ENCODE results near the gene ZACN. TPM values are rescaled to one million over a fixed set of nuclear protein-coding genes. Genes with fewer than 3 reads are reported as not detected.

Gene ZACN
- not detected for total RNA-seq

DNA sequence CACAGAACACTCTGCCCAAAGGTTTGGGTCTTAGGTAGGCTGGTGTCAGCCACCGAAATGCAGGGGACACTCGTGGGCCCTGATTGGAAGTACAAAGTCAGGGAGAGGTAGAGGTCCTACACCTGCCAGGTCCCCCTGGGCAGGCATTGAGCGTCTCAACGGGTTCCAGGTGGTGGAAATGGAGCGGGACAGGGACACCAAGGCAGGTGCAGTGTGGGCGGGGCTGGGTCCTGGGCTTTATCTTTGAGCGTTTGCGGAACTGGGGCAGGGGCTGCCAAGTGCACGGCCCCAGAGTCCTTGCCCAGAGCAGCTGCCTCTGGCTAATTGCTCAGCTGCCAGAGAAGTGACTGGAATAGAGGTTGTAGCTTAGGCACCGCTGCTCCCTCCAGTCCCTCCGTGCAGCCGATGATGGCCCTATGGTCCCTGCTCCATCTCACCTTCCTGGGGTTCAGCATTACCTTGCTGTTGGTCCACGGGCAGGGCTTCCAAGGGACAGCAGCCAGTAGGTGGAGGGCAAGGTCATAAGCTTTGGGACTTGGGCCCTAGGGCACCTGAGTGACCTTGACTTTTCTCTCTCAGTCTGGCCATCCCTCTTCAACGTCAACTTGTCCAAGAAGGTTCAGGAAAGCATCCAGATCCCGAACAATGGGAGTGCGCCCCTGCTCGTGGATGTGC is at the start of gene ZACN:
Gene ZACN (plus strand): TSS at position 323 of the 675 bp plus-strand sequence. CDS start 83 bp downstream, at position 406.
- Histone ChIP-seq H3K4me3 (no peak within 1 kb of the TSS), H3K4me1 (peaks cover 32 to 52% (median 34%) of the 10 kb centered on the region in 3 donors), H3K27ac (no peak within 1 kb of the TSS), H3K9me3 (no peaks in the 10 kb centered on the region), H3K36me3 (peaks cover 0 to 25% (median 11%) of the 10 kb centered on the region in 3 donors), H3K27me3 (peaks cover 22 to 68% (median 35%) of the 10 kb centered on the region in 4 donors)
- WGBS, 2 donors: 56 to 65% methylated on average over 14 to 17 of the region's 17 CpGs
- intact Hi-C loops (cut with DNase I): no loop called here
- no peak for TF ChIP-seq POLR2A (IDR thresholded peaks at IDR 0.05)
- no peak for DNase-seq

DNA sequence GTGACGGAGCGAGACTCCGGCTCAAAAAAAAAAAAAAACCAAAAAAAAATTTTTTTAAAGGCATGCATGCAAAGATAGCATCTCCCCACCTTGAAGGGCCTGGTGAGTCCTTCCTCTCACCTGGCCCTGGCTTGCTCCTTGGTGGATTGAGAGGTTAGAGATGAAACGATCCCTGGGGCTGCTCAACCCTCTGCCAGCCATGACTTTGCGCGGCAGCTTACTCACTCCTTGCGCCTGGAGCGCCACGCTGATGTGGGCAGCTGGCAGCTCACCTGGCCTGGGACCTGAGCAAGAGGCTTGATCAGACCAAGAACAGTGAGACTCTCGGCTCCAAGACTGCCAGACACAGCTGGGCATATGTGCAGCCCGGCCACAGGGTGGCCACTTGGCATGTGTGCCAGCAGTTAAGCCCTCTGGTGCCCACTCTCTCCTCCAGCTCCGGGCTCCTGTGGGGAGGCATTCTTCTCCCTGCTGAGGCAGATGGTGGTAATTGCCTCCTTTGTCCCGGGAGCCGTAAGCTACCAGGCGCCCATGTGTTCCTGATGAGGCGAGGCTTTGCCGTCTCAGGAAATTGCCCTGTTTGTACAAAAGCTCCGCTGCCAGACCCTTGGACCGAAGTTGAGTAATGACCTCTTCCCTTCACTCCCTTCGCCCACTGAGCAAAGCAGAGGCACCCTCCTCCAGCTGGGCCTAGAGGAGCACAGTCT is 46.8 kb upstream of the ZACN start:
- no peak for DNase-seq
- no peak overlapping the region for H3K4me3 ChIP-seq
- no peak overlapping the region for H3K27ac ChIP-seq
- no peaks in the 10 kb centered on the region for H3K9me3 ChIP-seq
- no peak for TF ChIP-seq POLR2A (IDR thresholded peaks at IDR 0.05)
- TF ChIP-seq, protein P1, sequence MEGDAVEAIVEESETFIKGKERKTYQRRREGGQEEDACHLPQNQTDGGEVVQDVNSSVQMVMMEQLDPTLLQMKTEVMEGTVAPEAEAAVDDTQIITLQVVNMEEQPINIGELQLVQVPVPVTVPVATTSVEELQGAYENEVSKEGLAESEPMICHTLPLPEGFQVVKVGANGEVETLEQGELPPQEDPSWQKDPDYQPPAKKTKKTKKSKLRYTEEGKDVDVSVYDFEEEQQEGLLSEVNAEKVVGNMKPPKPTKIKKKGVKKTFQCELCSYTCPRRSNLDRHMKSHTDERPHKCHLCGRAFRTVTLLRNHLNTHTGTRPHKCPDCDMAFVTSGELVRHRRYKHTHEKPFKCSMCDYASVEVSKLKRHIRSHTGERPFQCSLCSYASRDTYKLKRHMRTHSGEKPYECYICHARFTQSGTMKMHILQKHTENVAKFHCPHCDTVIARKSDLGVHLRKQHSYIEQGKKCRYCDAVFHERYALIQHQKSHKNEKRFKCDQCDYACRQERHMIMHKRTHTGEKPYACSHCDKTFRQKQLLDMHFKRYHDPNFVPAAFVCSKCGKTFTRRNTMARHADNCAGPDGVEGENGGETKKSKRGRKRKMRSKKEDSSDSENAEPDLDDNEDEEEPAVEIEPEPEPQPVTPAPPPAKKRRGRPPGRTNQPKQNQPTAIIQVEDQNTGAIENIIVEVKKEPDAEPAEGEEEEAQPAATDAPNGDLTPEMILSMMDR (IDR thresholded peaks at IDR 0.05): no peak
- H3K27me3 ChIP-seq: no peaks in the 10 kb centered on the region
- H3K4me1 ChIP-seq: peaks cover 10 to 43% (median 10%) of the 10 kb centered on the region in 3 donors
- intact Hi-C loops (cut with DNase I): no loop called here
- WGBS, 2 donors: 76 to 82% methylated on average over 9 to 17 of the region's 20 CpGs
- no peaks in the 10 kb centered on the region for H3K36me3 ChIP-seq

DNA sequence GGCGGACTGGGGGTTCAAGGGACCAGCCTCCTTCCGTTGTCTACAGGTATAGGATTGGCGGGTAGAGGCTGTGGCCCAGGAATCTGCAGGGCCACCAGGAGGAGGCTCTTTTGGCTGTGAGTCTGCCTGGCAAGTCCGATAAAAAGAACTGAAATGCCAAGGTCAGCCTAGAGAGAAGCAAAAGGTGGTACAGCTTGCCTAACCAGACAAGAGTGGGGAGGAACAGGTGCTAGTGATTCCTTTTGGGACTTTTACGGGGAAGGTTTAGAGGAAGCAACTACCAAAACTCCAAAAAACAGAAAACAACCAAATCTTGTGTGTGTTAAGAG is 46.2 kb upstream of the ZACN start:
- TF ChIP-seq, protein P1 (IDR thresholded peaks at IDR 0.05): no peak
- TF ChIP-seq POLR2A (IDR thresholded peaks at IDR 0.05): no peak
- no peak overlapping the region for H3K4me3 ChIP-seq
- peaks cover 10 to 39% (median 10%) of the 10 kb centered on the region in 3 donors for H3K4me1 ChIP-seq
- WGBS, 2 donors: 83 to 90% methylated on average over 3 to 5 of the region's 5 CpGs
- no peak overlapping the region for H3K27ac ChIP-seq
- intact Hi-C loops (cut with DNase I): no loop called here
- H3K9me3 ChIP-seq: no peaks in the 10 kb centered on the region
- peaks cover 0 to 2% (median 0%) of the 10 kb centered on the region in 3 donors for H3K36me3 ChIP-seq
- no peak for DNase-seq
- no peaks in the 10 kb centered on the region for H3K27me3 ChIP-seq

DNA sequence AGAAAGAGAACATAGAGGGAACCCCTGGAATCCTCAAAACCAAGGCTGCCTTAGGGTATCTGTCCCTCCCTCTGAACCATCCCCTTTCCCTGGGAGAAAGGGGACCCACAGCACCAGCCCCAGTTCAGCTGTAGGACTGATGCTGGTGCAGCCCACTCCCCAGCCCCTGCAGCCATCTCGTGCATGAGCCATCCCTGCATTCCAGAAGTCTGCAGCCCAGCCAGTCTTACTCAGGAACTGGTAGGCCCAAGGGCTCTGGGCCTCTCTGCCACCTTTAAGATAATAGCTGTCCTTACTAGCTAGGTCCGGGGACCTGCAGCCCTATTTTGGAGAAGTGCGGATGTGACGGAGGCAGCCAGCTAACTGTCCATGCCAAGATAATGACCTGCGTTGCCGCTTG is 45.8 kb upstream of the ZACN start:
- Histone ChIP-seq H3K4me1 (peaks cover 7 to 35% (median 10%) of the 10 kb centered on the region in 3 donors), H3K9me3 (no peaks in the 10 kb centered on the region), H3K36me3 (peaks cover 0 to 6% (median 0%) of the 10 kb centered on the region in 3 donors), H3K27ac (no peak overlapping the region), H3K4me3 (no peak overlapping the region), H3K27me3 (no peaks in the 10 kb centered on the region)
- TF ChIP-seq, protein P1 (IDR thresholded peaks at IDR 0.05): no peak
- TF ChIP-seq POLR2A (IDR thresholded peaks at IDR 0.05): no peak
- intact Hi-C loops (cut with DNase I): no loop called here
- 92 to 93% methylated on average over 2 to 3 of the region's 6 CpGs for WGBS, 2 donors
- no peak for DNase-seq

DNA sequence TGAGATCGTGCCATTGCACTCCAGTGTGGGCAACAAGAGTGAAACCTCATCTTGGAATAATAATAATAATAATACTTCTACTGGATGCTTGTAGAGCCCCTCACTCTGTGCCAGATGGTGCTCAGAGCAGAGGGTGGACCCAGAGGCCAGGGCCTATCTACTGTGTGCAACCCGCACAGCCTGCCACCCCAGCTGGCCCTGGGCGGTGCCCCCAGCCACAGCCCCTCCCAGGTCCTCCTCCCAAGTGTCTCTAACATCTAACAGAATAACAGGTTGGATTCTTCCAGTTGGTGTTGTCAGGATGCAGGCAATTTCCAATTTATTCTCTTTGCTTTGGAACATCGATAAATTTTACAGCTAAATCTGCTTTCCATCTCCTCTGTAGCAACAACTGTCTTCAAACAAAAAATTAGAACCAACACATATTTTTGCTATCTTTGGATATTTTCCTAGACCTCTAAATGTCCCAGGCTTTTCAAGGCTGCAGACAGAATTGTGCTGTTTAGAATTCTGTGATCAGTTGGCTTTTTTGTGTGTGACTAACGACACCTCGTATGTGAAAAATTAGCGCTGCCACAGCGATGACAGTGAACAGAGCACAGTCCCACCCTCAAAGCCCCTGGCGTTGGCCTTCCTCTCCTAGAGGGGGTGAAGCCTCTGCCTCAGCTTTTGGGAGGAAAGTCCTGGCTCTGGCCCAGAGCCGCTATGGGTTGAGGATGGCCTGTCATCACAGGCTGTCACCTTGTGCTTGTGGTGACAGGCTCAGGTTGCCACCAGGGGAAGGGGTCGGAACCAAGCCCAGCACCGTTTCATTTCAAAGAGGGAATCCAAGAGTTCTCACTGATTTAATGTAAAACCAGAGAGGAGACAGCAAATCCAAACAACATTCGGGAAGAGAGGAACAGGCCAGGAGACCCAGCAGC is 44.3 kb upstream of the ZACN start:
- TF ChIP-seq POLR2A (IDR thresholded peaks at IDR 0.05): no peak
- TF ChIP-seq, protein P1 (IDR thresholded peaks at IDR 0.05): no peak
- H3K27me3 ChIP-seq: no peaks in the 10 kb centered on the region
- no peaks in the 10 kb centered on the region for H3K9me3 ChIP-seq
- DNase-seq: no peak
- H3K4me3 ChIP-seq: no peak overlapping the region
- intact Hi-C loops (cut with DNase I): no loop called here
- peaks cover 2 to 22% (median 9%) of the 10 kb centered on the region in 3 donors for H3K36me3 ChIP-seq
- 84 to 86% methylated on average over 6 to 12 of the region's 13 CpGs for WGBS, 2 donors
- H3K27ac ChIP-seq: no peak overlapping the region
- H3K4me1 ChIP-seq: peaks cover under 1 to 20% (median 3%) of the 10 kb centered on the region in 3 donors

All from esophagus squamous epithelium (tissue), 5 donors.